IMR-90 (cell line): ENCODE results near the gene GPI. TPM values are rescaled to one million over a fixed set of nuclear protein-coding genes. Genes with fewer than 3 reads are reported as not detected.

Experiments used
- ATAC-seq: fragments of 200-7000 bp; cut with Tn5 transposase; 2 replicates; pipeline ENCODE4 v1.9.1; 2020; ENCODE audit warnings: low read depth, mild to moderate bottlenecking, moderate library complexity
- BruUV-seq: library from RNA; stranded (reverse); fragments of 400-500 nt; replicated peaks from 2 replicates; lab custom pipeline; 2021; lab: Mats Ljungman, UMichigan
- CTCF ChIA-PET: fragments of 300-600 bp; formaldehyde crosslinking; extraction: SDS; loops from one replicate; lab custom pipeline; 2021; ENCODE audit warnings: antibody characterized with exemption; lab: Yijun Ruan, JAX
- POLR2A ChIA-PET: fragments of 300-600 bp; sonication (Branson Sonifier 250); formaldehyde crosslinking; loops from one replicate; lab custom pipeline; 2022; ENCODE audit warnings: antibody characterized with exemption; ENCODE audit not compliant: unreplicated experiment; lab: Charles Lee
- DNase-seq: peaks from one replicate; pipeline ENCODE4 v3.0.0; 2013
- H2AFZ ChIP-seq: replicated peaks from 2 replicates; pipeline ENCODE3; 2013; ENCODE audit warnings: low read length, mild to moderate bottlenecking; ENCODE audit not compliant: poor library complexity
- H2AK5ac ChIP-seq: 2 replicates; pipeline ENCODE4 v1.6.1; 2013; ENCODE audit warnings: low read depth, low read length, inconsistent platforms
- H2AK9ac ChIP-seq: replicated peaks from 2 replicates; pipeline ENCODE3; 2013; ENCODE audit warnings: mild to moderate bottlenecking, low read depth, low read length, moderate library complexity; ENCODE audit not compliant: poor library complexity
- H2BK120ac ChIP-seq: 2 replicates; pipeline ENCODE4 v1.6.1; 2013; ENCODE audit warnings: low read depth, low read length, inconsistent platforms
- H2BK15ac ChIP-seq: 3 replicates; pipeline ENCODE4 v1.6.1; 2013; ENCODE audit warnings: low read depth, low read length, inconsistent platforms
- H2BK20ac ChIP-seq: 2 replicates; pipeline ENCODE4 v1.6.1; 2013; ENCODE audit warnings: low read depth, mild to moderate bottlenecking, inconsistent platforms, low read length, moderate library complexity
- H2BK5ac ChIP-seq: 2 replicates; pipeline ENCODE4 v1.6.1; 2013; ENCODE audit warnings: mild to moderate bottlenecking, low read depth, low read length, inconsistent platforms; ENCODE audit not compliant: poor library complexity, severe bottlenecking
- H3K14ac ChIP-seq: replicated peaks from 2 replicates; pipeline ENCODE4 v1.6.1; 2013; ENCODE audit warnings: low read depth, low read length, inconsistent platforms
- H3K18ac ChIP-seq: 2 replicates; pipeline ENCODE4 v1.6.1; 2013; ENCODE audit warnings: low read depth, low read length, control low read depth
- H3K23ac ChIP-seq: 2 replicates; pipeline ENCODE4 v1.6.1; 2013; ENCODE audit warnings: low read depth, low read length, inconsistent platforms
- H3K27ac ChIP-seq: 2 replicates; pipeline ENCODE4 v1.5.1; 2013; ENCODE audit warnings: mild to moderate bottlenecking, control low read depth, low read length; ENCODE audit not compliant: insufficient read depth
- H3K27me3 ChIP-seq: 2 replicates; pipeline ENCODE4 v1.6.1; 2013; ENCODE audit warnings: low read length; ENCODE audit not compliant: control insufficient read depth, insufficient read depth
- H3K36me3 ChIP-seq: 2 replicates; pipeline ENCODE4 v1.6.1; 2013; ENCODE audit warnings: low read length, mixed read lengths; ENCODE audit not compliant: control insufficient read depth, insufficient read depth
- H3K4ac ChIP-seq: 2 replicates; pipeline ENCODE4 v1.6.1; 2013; ENCODE audit warnings: low read depth, low read length, inconsistent platforms
- H3K4me1 ChIP-seq: 2 replicates; pipeline ENCODE4 v1.6.1; 2013; ENCODE audit warnings: low read length, mixed read lengths; ENCODE audit not compliant: control insufficient read depth, insufficient read depth
- H3K4me2 ChIP-seq: 2 replicates; pipeline ENCODE4 v1.6.1; 2013; ENCODE audit warnings: low read depth, mild to moderate bottlenecking, control low read depth, low read length, moderate library complexity
- H3K4me3 ChIP-seq: 2 replicates; pipeline ENCODE4 v1.5.1; 2013; ENCODE audit warnings: low read depth, mild to moderate bottlenecking, control low read depth, low read length, moderate library complexity; ENCODE audit not compliant: insufficient read depth
- H3K56ac ChIP-seq: 2 replicates; pipeline ENCODE4 v1.6.1; 2013; ENCODE audit warnings: low read length, inconsistent platforms; ENCODE audit not compliant: insufficient read depth; ENCODE audit errors: extremely low read depth
- H3K79me1 ChIP-seq, 2 experiments: 2 replicates each; pipeline ENCODE4 v1.6.1; 2013; ENCODE audit warnings: low read length in 2 of 2, inconsistent platforms in 1 of 2, low read depth in 1 of 2
- H3K9ac ChIP-seq: 2 replicates; pipeline ENCODE4 v1.6.1; 2013; ENCODE audit warnings: low read depth, low read length, control low read depth
- H3K9me1 ChIP-seq: 2 replicates; pipeline ENCODE4 v1.6.1; 2013; ENCODE audit warnings: low read length, inconsistent platforms; ENCODE audit not compliant: insufficient read depth
- H3K9me3 ChIP-seq: 2 replicates; pipeline ENCODE4 v1.6.1; 2013; ENCODE audit warnings: low read length; ENCODE audit not compliant: control insufficient read depth, insufficient read depth
- H4K20me1 ChIP-seq: 2 replicates; pipeline ENCODE4 v1.6.1; 2013; ENCODE audit warnings: low read length, inconsistent platforms; ENCODE audit not compliant: insufficient read depth
- H4K5ac ChIP-seq: 2 replicates; pipeline ENCODE4 v1.6.1; 2013; ENCODE audit warnings: mild to moderate bottlenecking, low read depth, low read length, control low read depth
- H4K8ac ChIP-seq, 2 experiments: 2 replicates each; pipeline ENCODE4 v1.6.1; 2013; ENCODE audit warnings: low read depth in 2 of 2, low read length in 2 of 2, control low read depth in 1 of 2, inconsistent platforms in 1 of 2
- H4K91ac ChIP-seq: 2 replicates; pipeline ENCODE4 v1.6.1; 2013; ENCODE audit warnings: low read depth, low read length, inconsistent platforms; ENCODE audit not compliant: insufficient read depth
- BHLHE40 ChIP-seq: fragments of 150-350 bp; IDR thresholded peaks from 2 replicates; pipeline ENCODE4 v1.6.1; 2016; ENCODE audit warnings: mild to moderate bottlenecking, low read depth, low read length
- CEBPB ChIP-seq: IDR thresholded peaks from 2 replicates; pipeline ENCODE4 v1.6.1; 2012; ENCODE audit warnings: low read depth, low read length, improper control_type of control experiment
- CHD1 ChIP-seq: IDR thresholded peaks from 2 replicates; pipeline ENCODE4 v1.6.1; 2012; ENCODE audit warnings: low read depth, low read length, improper control_type of control experiment
- ELK1 ChIP-seq: fragments of 150-350 bp; IDR thresholded peaks from 2 replicates; pipeline ENCODE4 v1.6.1; 2016; ENCODE audit warnings: low read depth, mild to moderate bottlenecking, low read length, moderate library complexity, borderline replicate concordance
- FOS ChIP-seq: fragments of 150-350 bp; IDR thresholded peaks from 2 replicates; pipeline ENCODE4 v1.6.1; 2016; ENCODE audit warnings: low read depth, low read length
- MAFK ChIP-seq: IDR thresholded peaks from 2 replicates; pipeline ENCODE4 v1.6.1; 2012; ENCODE audit warnings: low read depth, low read length, improper control_type of control experiment
- MAZ ChIP-seq: IDR thresholded peaks from 2 replicates; pipeline ENCODE4 v1.6.1; 2012; ENCODE audit warnings: low read depth, mild to moderate bottlenecking, low read length, improper control_type of control experiment, moderate library complexity, borderline replicate concordance
- MXI1 ChIP-seq: IDR thresholded peaks from 2 replicates; pipeline ENCODE4 v1.6.1; 2012; ENCODE audit warnings: low read depth, mild to moderate bottlenecking, low read length, moderate library complexity, borderline replicate concordance
- NFE2L2 ChIP-seq: fragments of 150-350 bp; IDR thresholded peaks from 2 replicates; pipeline ENCODE4 v1.6.1; 2016; ENCODE audit warnings: low read depth, mild to moderate bottlenecking, low read length
- POLR2A ChIP-seq: IDR thresholded peaks from 2 replicates; pipeline ENCODE4 v1.6.1; 2012; ENCODE audit warnings: mild to moderate bottlenecking, low read depth, low read length
- RAD21 ChIP-seq: IDR thresholded peaks from 2 replicates; pipeline ENCODE4 v1.6.1; 2012; ENCODE audit warnings: low read length, improper control_type of control experiment
- SMC3 ChIP-seq: fragments of 150-350 bp; IDR thresholded peaks from 2 replicates; pipeline ENCODE4 v1.6.1; 2016; ENCODE audit warnings: low read depth, mild to moderate bottlenecking, antibody characterized with exemption, low read length, moderate library complexity
- WGBS, 2 experiments: methylation state at CpG; one replicate each; pipeline versions ENCODE4 v1.1.5 to v1.1.7; 2013; ENCODE audit warnings: missing lambda C conversion rate in 2 of 2; ENCODE audit not compliant: insufficient read length in 1 of 2; ENCODE audit errors: extremely low coverage in 2 of 2; 5-methylcytosine and 5-hydroxymethylcytosine counted together
- dilution Hi-C: fragments of 300-500 bp; cut with HindIII; formaldehyde crosslinking; loops from one replicate; pipeline ENCODE4 v1.14.3; 2018; ENCODE audit warnings: low sequenced_read_pairs; ENCODE audit not compliant: unreplicated experiment
- in situ Hi-C: fragments of 300-500 bp; cut with MboI; formaldehyde crosslinking; loops from 3 replicates; pipeline ENCODE4 v1.14.3; 2019; ENCODE audit warnings: low sequenced_read_pairs, inconsistent platforms, mixed read lengths
- intact Hi-C: fragments of 100-400 bp; cut with micrococcal nuclease; formaldehyde crosslinking; loops from 2 replicates; pipeline ENCODE4 v1.10.0; 2022
- polyA plus RNA-seq, 3 experiments: library from polyadenylated mRNA; depleted of rRNA; stranded (reverse); fragments of >200 nt; gene quantifications; 2 replicates each; pipeline ENCODE4 v1.2.3, GENCODE V29; 2012; ENCODE audit warnings: low replicate concordance in 1 of 3
- total RNA-seq: library from RNA; depleted of rRNA; stranded (reverse); fragments of >200 nt; gene quantifications from 2 replicates; pipeline ENCODE4 v1.2.3, GENCODE V29; 2012
- TF ChIP-seq, protein P1 (sequence below): conservative IDR thresholded peaks from 2 replicates; pipeline ENCODE4 v1.5.1; 2012; ENCODE audit warnings: mild to moderate bottlenecking, low read depth, low read length, improper control_type of control experiment
- TF ChIP-seq, protein P2 (sequence below): fragments of 150-350 bp; IDR thresholded peaks from 2 replicates; pipeline ENCODE4 v1.6.1; 2017; ENCODE audit warnings: mild to moderate bottlenecking, antibody characterized with exemption, low read length, low read depth

Gene GPI
- total and polyA plus RNA-seq, 2 of the 4 experiments (the other 2 are of a cell fraction), result 147 to 239 TPM

DNA sequence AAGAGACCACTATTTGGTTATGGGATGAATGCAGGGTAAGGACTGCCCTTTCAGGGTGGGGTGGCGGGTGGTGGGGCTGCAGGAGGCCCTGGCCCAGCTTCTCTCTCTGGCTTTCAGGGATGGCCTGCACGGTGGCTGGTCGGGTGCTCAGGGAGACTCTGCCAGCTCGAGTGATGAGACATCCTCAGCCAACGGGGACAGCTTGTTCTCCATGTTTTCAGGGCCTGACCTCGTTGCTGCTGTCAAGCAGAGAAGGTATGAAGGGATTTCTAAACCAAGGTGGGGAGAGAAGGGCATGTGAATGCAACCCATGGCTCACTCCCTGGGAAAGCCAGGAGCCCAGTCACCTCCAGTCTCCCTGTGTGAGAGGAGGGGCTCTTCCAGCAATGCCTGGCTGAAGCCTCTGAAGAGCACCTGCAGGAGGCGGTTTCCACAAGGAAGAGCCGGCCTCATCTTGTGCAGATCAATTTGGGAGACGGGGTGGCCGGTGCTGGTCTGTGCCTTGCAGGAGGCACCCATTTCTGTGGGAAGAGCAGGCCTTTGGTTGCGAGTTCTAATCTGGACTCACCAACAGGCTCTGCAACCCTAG, 16.0 kb upstream of the GPI start:
- Histone ChIP-seq H4K20me1 (peaks cover 5% of the 10 kb centered on the region; the same call in 1 of the 2 replicates), H3K79me1 (peaks cover 10 to 30% of the 10 kb centered on the region in 2 experiments; a peak in 3 of 4 replicates), H2BK15ac (no peak overlapping the region), H3K4ac (no peak overlapping the region), H3K56ac (no peak overlapping the region), H4K8ac (no peak overlapping the region), H3K23ac (no peak overlapping the region), H2BK120ac (no peak overlapping the region), H3K14ac (no peak overlapping the region), H3K18ac (no peak overlapping the region), H2BK20ac (no peak overlapping the region), H3K9me3 (no peaks in the 10 kb centered on the region), H3K9ac (no peak overlapping the region), H4K5ac (no peak overlapping the region), H3K9me1 (no peaks in the 10 kb centered on the region), H3K27me3 (no peaks in the 10 kb centered on the region), H3K27ac (no peak overlapping the region), H2AFZ (no peak overlapping the region), H3K4me3 (no peak overlapping the region), H3K4me2 (no peak overlapping the region), H3K4me1 (no peaks in the 10 kb centered on the region), H3K36me3 (peaks cover 46% of the 10 kb centered on the region), H4K91ac (no peak overlapping the region), H2AK5ac (no peak overlapping the region), H2BK5ac (no peak overlapping the region), H2AK9ac (no peak overlapping the region)
- dilution Hi-C loops, result no loop called here
- in situ Hi-C loops, result loop anchor here (25.0 kb wide), 1 partner anchor 562 kb away; the partner anchor contains the start of gene KCTD15
- ChIA-PET CTCF (no interaction called here), POLR2A (no interaction called here)
- no peak for DNase-seq
- WGBS, 2 experiments, result no CpG with 5 or more reads among the region's 11 CpGs
- intact Hi-C loops, result loop anchor here (5.0 kb wide), 3 partner anchors 172 to 363 kb away; no protein-coding TSS in a partner anchor
- TF ChIP-seq, protein P1, sequence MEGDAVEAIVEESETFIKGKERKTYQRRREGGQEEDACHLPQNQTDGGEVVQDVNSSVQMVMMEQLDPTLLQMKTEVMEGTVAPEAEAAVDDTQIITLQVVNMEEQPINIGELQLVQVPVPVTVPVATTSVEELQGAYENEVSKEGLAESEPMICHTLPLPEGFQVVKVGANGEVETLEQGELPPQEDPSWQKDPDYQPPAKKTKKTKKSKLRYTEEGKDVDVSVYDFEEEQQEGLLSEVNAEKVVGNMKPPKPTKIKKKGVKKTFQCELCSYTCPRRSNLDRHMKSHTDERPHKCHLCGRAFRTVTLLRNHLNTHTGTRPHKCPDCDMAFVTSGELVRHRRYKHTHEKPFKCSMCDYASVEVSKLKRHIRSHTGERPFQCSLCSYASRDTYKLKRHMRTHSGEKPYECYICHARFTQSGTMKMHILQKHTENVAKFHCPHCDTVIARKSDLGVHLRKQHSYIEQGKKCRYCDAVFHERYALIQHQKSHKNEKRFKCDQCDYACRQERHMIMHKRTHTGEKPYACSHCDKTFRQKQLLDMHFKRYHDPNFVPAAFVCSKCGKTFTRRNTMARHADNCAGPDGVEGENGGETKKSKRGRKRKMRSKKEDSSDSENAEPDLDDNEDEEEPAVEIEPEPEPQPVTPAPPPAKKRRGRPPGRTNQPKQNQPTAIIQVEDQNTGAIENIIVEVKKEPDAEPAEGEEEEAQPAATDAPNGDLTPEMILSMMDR, result no peak
- TF ChIP-seq MAFK (no peak), NFE2L2 (no peak), POLR2A (no peak), SMC3 (no peak), CEBPB (no peak), FOS (no peak), MXI1 (no peak), CHD1 (no peak), RAD21 (no peak), BHLHE40 (no peak), ELK1 (no peak), MAZ (no peak)
- TF ChIP-seq, protein P2, sequence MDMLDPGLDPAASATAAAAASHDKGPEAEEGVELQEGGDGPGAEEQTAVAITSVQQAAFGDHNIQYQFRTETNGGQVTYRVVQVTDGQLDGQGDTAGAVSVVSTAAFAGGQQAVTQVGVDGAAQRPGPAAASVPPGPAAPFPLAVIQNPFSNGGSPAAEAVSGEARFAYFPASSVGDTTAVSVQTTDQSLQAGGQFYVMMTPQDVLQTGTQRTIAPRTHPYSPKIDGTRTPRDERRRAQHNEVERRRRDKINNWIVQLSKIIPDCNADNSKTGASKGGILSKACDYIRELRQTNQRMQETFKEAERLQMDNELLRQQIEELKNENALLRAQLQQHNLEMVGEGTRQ, result no peak
- no peak for ATAC-seq
- BruUV-seq, result no TSS peak
